GM12878 (cell line): ENCODE measurements around the gene SUSD5. TPM values are rescaled to one million over a fixed set of nuclear protein-coding genes. Genes with fewer than 3 reads are reported as not detected.

Experiments used
- ATAC-seq: fragments of 200-7000 bp; cut with Tn5 transposase; 3 replicates; pipeline ENCODE4 v1.9.1; 2020; ENCODE audit warnings: mild to moderate bottlenecking, moderate library complexity
- BruUV-seq: library from RNA; stranded (reverse); fragments of 400-500 nt; replicated peaks from 2 replicates; lab custom pipeline; 2021; lab: Mats Ljungman, UMichigan
- CTCF ChIA-PET: fragments of 300-600 bp; sonication (Branson Sonifier 250); formaldehyde crosslinking; extraction: SDS; loops from one replicate; lab custom pipeline; 2021; ENCODE audit warnings: inconsistent platforms; lab: Yijun Ruan, JAX
- POLR2A ChIA-PET: fragments of 350-600 bp; formaldehyde crosslinking; extraction: SDS; loops from one replicate; lab custom pipeline; 2021; ENCODE audit warnings: inconsistent platforms; lab: Charles Lee
- RAD21 ChIA-PET: fragments of 300-600 bp; sonication (Branson Sonifier 250); formaldehyde crosslinking; loops from one replicate; lab custom pipeline; 2023; ENCODE audit warnings: antibody characterized with exemption; ENCODE audit not compliant: unreplicated experiment; lab: Charles Lee
- SMC1A ChIA-PET: fragments of 300-600 bp; sonication (Branson Sonifier 250); formaldehyde crosslinking; loops from one replicate; lab custom pipeline; 2023; ENCODE audit not compliant: unreplicated experiment, uncharacterized antibody; lab: Charles Lee
- DNase-seq: peaks from one replicate; pipeline ENCODE4 v3.0.0-alpha.2; 2011; ENCODE audit warnings: low read depth, low spot score
- FAIRE-seq: peaks from 3 replicates; lab custom pipeline; 2011; peaks lifted over from hg19 to GRCh38; lab: Jason Lieb, UNC
- H2AFZ ChIP-seq: 2 replicates; pipeline ENCODE4 v1.6.0; 2011; ENCODE audit warnings: low read depth, low read length, control low read depth; ENCODE audit not compliant: control insufficient read depth
- H3K27ac ChIP-seq: 2 replicates; pipeline ENCODE4 v1.5.1; 2011; ENCODE audit warnings: control low read depth; ENCODE audit not compliant: control insufficient read depth, insufficient read depth
- H3K27me3 ChIP-seq, 2 experiments: replicated peaks in 1 of 2; 2 replicates each; pipeline versions ENCODE4 v1.6.0 to v1.6.1; 2011; ENCODE audit warnings: low read length in 1 of 2; ENCODE audit not compliant: control insufficient read depth in 2 of 2, insufficient read depth in 2 of 2
- H3K36me3 ChIP-seq, 2 experiments: 2 replicates each; pipeline ENCODE4 v1.5.1; 2011; ENCODE audit warnings: low read length in 1 of 2; ENCODE audit not compliant: control insufficient read depth in 2 of 2, insufficient read depth in 2 of 2
- H3K4me1 ChIP-seq: 2 replicates; pipeline ENCODE4 v1.6.1; 2011; ENCODE audit warnings: mild to moderate bottlenecking, low read length, moderate library complexity, mixed read lengths; ENCODE audit not compliant: control insufficient read depth, insufficient read depth
- H3K4me2 ChIP-seq: 2 replicates; pipeline ENCODE4 v1.6.0; 2011; ENCODE audit warnings: control low read depth; ENCODE audit not compliant: control insufficient read depth, insufficient read depth
- H3K4me3 ChIP-seq: fragments of 200-600 bp; sonication (generic); 2 replicates; pipeline ENCODE4 v1.5.1; 2016
- H3K79me2 ChIP-seq: 2 replicates; pipeline ENCODE4 v1.6.0; 2011; ENCODE audit warnings: low read length; ENCODE audit not compliant: control insufficient read depth, insufficient read depth
- H3K9ac ChIP-seq: 2 replicates; pipeline ENCODE4 v1.8.0; 2011; ENCODE audit warnings: low read length, control low read depth, mixed read lengths; ENCODE audit not compliant: control insufficient read depth, insufficient read depth
- H3K9me3 ChIP-seq: replicated peaks from 3 replicates; pipeline ENCODE4 v1.5.1; 2011; ENCODE audit warnings: mild to moderate bottlenecking, low read length; ENCODE audit not compliant: control insufficient read depth, insufficient read depth
- H4K20me1 ChIP-seq: 2 replicates; pipeline ENCODE4 v1.6.0; 2011; ENCODE audit not compliant: control insufficient read depth, insufficient read depth
- CEBPB ChIP-seq, 2 experiments: fragments of 150-350 bp in 1 of 2; IDR thresholded peaks; 2 replicates each; pipeline ENCODE4 v1.6.1; 2012 to 2014; ENCODE audit warnings: low read depth in 2 of 2, low read length in 2 of 2, borderline replicate concordance in 1 of 2, inconsistent platforms in 1 of 2
- E2F8 ChIP-seq: fragments of 450-650 bp; IDR thresholded peaks from 2 replicates; pipeline ENCODE4 v1.6.1; 2018; ENCODE audit warnings: mild to moderate bottlenecking, low read depth, moderate library complexity; ENCODE audit not compliant: partially characterized antibody
- GATAD2B ChIP-seq: fragments of 450-650 bp; conservative IDR thresholded peaks from 2 replicates; pipeline ENCODE4 v1.6.1; 2017; ENCODE audit warnings: low read depth, mild to moderate bottlenecking, moderate library complexity
- IRF4 ChIP-seq: IDR thresholded peaks from 2 replicates; pipeline ENCODE4 v1.6.1; 2011; ENCODE audit warnings: low read depth, low read length
- KLF5 ChIP-seq: fragments of 450-650 bp; IDR thresholded peaks from 2 replicates; pipeline ENCODE4 v1.6.1; 2014; ENCODE audit warnings: mild to moderate bottlenecking; ENCODE audit not compliant: partially characterized antibody
- POLR2AphosphoS5 ChIP-seq: IDR thresholded peaks from 2 replicates; pipeline ENCODE4 v1.6.1; 2011; ENCODE audit warnings: mild to moderate bottlenecking, low read length, inconsistent platforms
- RAD51 ChIP-seq: fragments of 450-650 bp; IDR thresholded peaks from 2 replicates; pipeline ENCODE4 v1.6.1; 2016; ENCODE audit warnings: moderate library complexity, mild to moderate bottlenecking, inconsistent platforms
- RELA ChIP-seq: fragments of 450-650 bp; IDR thresholded peaks from 2 replicates; pipeline ENCODE4 v1.8.0; 2014; ENCODE audit warnings: borderline replicate concordance; ENCODE audit not compliant: partially characterized antibody
- ZBTB11 ChIP-seq: fragments of 450-650 bp; formaldehyde crosslinking; IDR thresholded peaks from 2 replicates; pipeline ENCODE4 v1.5.0; 2022; ENCODE audit warnings: mild to moderate bottlenecking, missing genetic modification characterization
- ZNF274 ChIP-seq: IDR thresholded peaks from one replicate; pipeline ENCODE4 v1.8.0; 2011; ENCODE audit not compliant: insufficient read length, insufficient read depth
- WGBS: methylation state at CpG from one replicate; pipeline ENCODE4 v1.1.6; 2016; ENCODE audit warnings: low lambda C conversion rate; ENCODE audit not compliant: insufficient replicate concordance, insufficient coverage; ENCODE audit errors: missing lambda C conversion rate; 5-methylcytosine and 5-hydroxymethylcytosine counted together
- in situ Hi-C: fragments of 300-500 bp; cut with MboI; formaldehyde crosslinking; loops from 9 replicates; pipeline ENCODE4 v1.14.3; 2018; ENCODE audit warnings: mixed read lengths
- intact Hi-C: fragments of 100-400 bp; cut with micrococcal nuclease; formaldehyde crosslinking; loops from one replicate; pipeline ENCODE4 v1.14.2; 2022; ENCODE audit not compliant: unreplicated experiment
- polyA plus RNA-seq, 11 experiments: library from polyadenylated mRNA; depleted of rRNA in 4 of 11; unstranded in 6 of 11; stranded (reverse) in 5 of 11; fragments of >200 nt; fragmentation: Nextera tagmentation in 4 of 11; fragmentation: Illumina TruSeq in 1 of 11; extraction: Ambion mirVana in 4 of 11; extraction: Trizol in 1 of 11; gene quantifications; 1 replicate in 1 of 11; 2 replicates in 10 of 11; pipeline versions ENCODE4 v1.2.1 to v1.2.3, GENCODE V29; 2011 to 2016; ENCODE audit warnings: inconsistent platforms in 2 of 11, missing spikeins in 2 of 11, low read depth in 1 of 11
- total RNA-seq, 4 experiments: library from RNA; depleted of rRNA in 3 of 4; stranded (reverse); fragments of >200 nt in 3 of 4; fragmentation: Illumina TruSeq in 1 of 4; extraction: Trizol in 1 of 4; gene quantifications; 2 replicates each; pipeline versions ENCODE4 v1.2.1 to v1.2.3, GENCODE V29; 2013 to 2021

The SUSD5 gene
- total and polyA plus RNA-seq, 10 of the 15 experiments (the other 5 are each of a cell fraction or from before 2014, with no cell fraction given) = 0.01 to 0.05 (median 0.03) TPM; not detected in 4

- Histone ChIP-seq H3K36me3 (no peaks in the 10 kb centered on the region), H2AFZ (no peak overlapping the region), H3K9me3 (no peaks in the 10 kb centered on the region; the same call in 2 of the 3 replicates), H3K9ac (no peak overlapping the region), H3K27me3 (no peaks in the 10 kb centered on the region), H3K4me2 (no peak overlapping the region), H4K20me1 (no peaks in the 10 kb centered on the region), H3K4me1 (no peaks in the 10 kb centered on the region), H3K27ac (no peak overlapping the region), H3K79me2 (no peaks in the 10 kb centered on the region), H3K4me3 (no peak overlapping the region)
- ChIA-PET RAD21 (interaction anchor here (0.9 kb wide), 1 partner anchor 43 kb away, joined by 3 read pairs; no protein-coding TSS in a partner anchor), POLR2A (no interaction called here), SMC1A (interaction anchor here (0.7 kb wide), 1 partner anchor 43 kb away, joined by 4 read pairs; no protein-coding TSS in a partner anchor), CTCF (no interaction called here)
- TF ChIP-seq GATAD2B = no peak
- no peak for TF ChIP-seq RAD51
- no peak for TF ChIP-seq CEBPB (IDR thresholded peaks at IDR 0.05; ENCODE audit: borderline replicate concordance in 1 of 2, low read depth in 2 of 2, low read length in 2 of 2)
- intact Hi-C loops = no loop called here
- in situ Hi-C loops = no loop called here
- 53% methylated on average over 19 of the region's 19 CpGs for WGBS
- FAIRE-seq (no peak), ATAC-seq (no peak), DNase-seq (no peak)
- BruUV-seq = no TSS peak
Observed at GRCh38 chr3:33174711-33175414, 43.7 kb downstream of the SUSD5 start.

- Histone ChIP-seq H3K4me3 (no peak overlapping the region), H3K36me3 (no peaks in the 10 kb centered on the region), H2AFZ (no peak overlapping the region), H3K79me2 (no peaks in the 10 kb centered on the region), H3K9me3 (no peaks in the 10 kb centered on the region), H3K27me3 (no peaks in the 10 kb centered on the region), H3K4me1 (no peaks in the 10 kb centered on the region), H3K27ac (no peak overlapping the region), H3K4me2 (no peak overlapping the region), H3K9ac (no peak overlapping the region), H4K20me1 (no peaks in the 10 kb centered on the region)
- intact Hi-C loops (no loop called here), in situ Hi-C loops (no loop called here)
- POLR2A ChIA-PET = no interaction called here
- ATAC-seq = no peak
- 32% methylated on average over 4 of the region's 4 CpGs for WGBS
- no peak for DNase-seq
- FAIRE-seq = no peak
- CTCF ChIA-PET = no interaction called here
- SMC1A ChIA-PET = no interaction called here
- RAD21 ChIA-PET = interaction anchor here (0.9 kb wide), 1 partner anchor 42 kb away, joined by 3 read pairs; no protein-coding TSS in a partner anchor
- no TSS peak for BruUV-seq
- TF ChIP-seq ZNF274 = no peak
- TF ChIP-seq RELA = no peak
- TF ChIP-seq E2F8 = no peak
- no peak for TF ChIP-seq IRF4
- no peak for TF ChIP-seq ZBTB11
- TF ChIP-seq POLR2AphosphoS5 = no peak
- no peak for TF ChIP-seq KLF5
- TF ChIP-seq GATAD2B = no peak
Observed at GRCh38 chr3:33174095-33174494, 44.5 kb downstream of the SUSD5 start.
